K562 (cell line): ENCODE measurements around the gene ABCA7. TPM values are rescaled to one million over a fixed set of nuclear protein-coding genes. Genes with fewer than 3 reads are reported as not detected.

Source experiments
- ATAC-seq: fragments of 200-7000 bp; cut with Tn5 transposase; 3 replicates; pipeline ENCODE4 v1.9.1; 2020; ENCODE audit warnings: moderate library complexity
- BruUV-seq: library from RNA; stranded (reverse); fragments of 400-500 nt; replicated peaks from 2 replicates; lab custom pipeline; 2021; lab: Mats Ljungman, UMichigan
- CTCF ChIA-PET: fragments of 300-600 bp; formaldehyde crosslinking; extraction: SDS; loops from one replicate; lab custom pipeline; 2021; ENCODE audit warnings: low intra/inter-chr PET ratio; lab: Yijun Ruan, JAX
- POLR2A ChIA-PET: fragments of 300-600, 350-650 bp; sonication (Branson Sonifier 250); formaldehyde crosslinking; extraction: SDS; loops from one replicate; lab custom pipeline; 2021; ENCODE audit warnings: antibody characterized with exemption, inconsistent platforms; lab: Yijun Ruan, JAX
- DNase-seq, 4 experiments: peaks; one replicate each; pipeline versions ENCODE4 v3.0.0 to v3.0.0-alpha.2; 2011 to 2018; ENCODE audit warnings: low spot score in 3 of 4, mixed read lengths in 3 of 4; ENCODE audit errors: extremely low read depth in 1 of 4
- FAIRE-seq: peaks from 2 replicates; lab custom pipeline; 2011; peaks lifted over from hg19 to GRCh38; lab: Jason Lieb, UNC
- H2AFZ ChIP-seq: 2 replicates; pipeline ENCODE4 v1.6.0; 2011; ENCODE audit warnings: low read depth, low read length, control low read depth, inconsistent platforms
- H3K27ac ChIP-seq: fragments of 200-600 bp; 3 replicates; pipeline ENCODE4 v1.8.0; 2011; ENCODE audit warnings: low read depth, mild to moderate bottlenecking, control low read depth, inconsistent platforms, low read length, moderate library complexity, mixed read lengths; ENCODE audit errors: extremely low read depth
- H3K27me3 ChIP-seq, 2 experiments: fragments of 300-600 bp in 1 of 2; 2 replicates in 1 of 2; 3 replicates in 1 of 2; pipeline versions ENCODE4 v1.6.0 to v1.8.0; 2011; ENCODE audit warnings: inconsistent platforms in 2 of 2, low read length in 2 of 2, mild to moderate bottlenecking in 1 of 2, mixed read lengths in 1 of 2, moderate library complexity in 1 of 2; ENCODE audit not compliant: control insufficient read depth in 2 of 2, insufficient read depth in 2 of 2
- H3K36me3 ChIP-seq: fragments of 300-600 bp; 3 replicates; pipeline ENCODE4 v1.8.0; 2011; ENCODE audit warnings: mild to moderate bottlenecking, low read length, inconsistent platforms; ENCODE audit not compliant: control insufficient read depth, insufficient read depth
- H3K4me1 ChIP-seq, 2 experiments: fragments of 200-600 bp in 1 of 2; replicated peaks in 1 of 2; 2 replicates in 1 of 2; 3 replicates in 1 of 2; pipeline versions ENCODE4 v1.5.1 to v1.8.0; 2011; ENCODE audit warnings: inconsistent platforms in 2 of 2, low read length in 2 of 2, mild to moderate bottlenecking in 1 of 2, mixed read lengths in 1 of 2, moderate library complexity in 1 of 2; ENCODE audit not compliant: control insufficient read depth in 2 of 2, insufficient read depth in 2 of 2
- H3K4me2 ChIP-seq: 2 replicates; pipeline ENCODE4 v1.6.1; 2011; ENCODE audit warnings: low read length, control low read depth, inconsistent platforms, mixed read lengths; ENCODE audit not compliant: insufficient read depth
- H3K4me3 ChIP-seq: fragments of 200-600 bp; sonication (generic), shearing (Covaris generic); 2 replicates; pipeline ENCODE4 v1.5.1; 2016; ENCODE audit warnings: control low read depth, inconsistent platforms
- H3K79me2 ChIP-seq: fragments of 200-600 bp; 3 replicates; pipeline ENCODE4 v1.8.0; 2011; ENCODE audit warnings: low read length, inconsistent platforms; ENCODE audit not compliant: control insufficient read depth, insufficient read depth
- H3K9ac ChIP-seq, 2 experiments: 2 replicates each; pipeline versions ENCODE4 v1.6.0 to v1.6.1; 2011; ENCODE audit warnings: low read depth in 2 of 2, low read length in 2 of 2, control low read depth in 1 of 2, inconsistent platforms in 1 of 2, mild to moderate bottlenecking in 1 of 2, mixed read lengths in 1 of 2; ENCODE audit not compliant: insufficient read depth in 1 of 2
- H3K9me1 ChIP-seq: one replicate; pipeline ENCODE4 v1.6.0; 2011; ENCODE audit warnings: inconsistent platforms, mild to moderate bottlenecking, low read length, moderate library complexity; ENCODE audit not compliant: control insufficient read depth, insufficient read depth
- H3K9me3 ChIP-seq: replicated peaks from 2 replicates; pipeline ENCODE4 v1.5.1; 2011; ENCODE audit warnings: low read depth, low read length, inconsistent platforms; ENCODE audit not compliant: control insufficient read depth, insufficient read depth
- H4K20me1 ChIP-seq: replicated peaks from 2 replicates; pipeline ENCODE4 v1.6.1; 2011; ENCODE audit warnings: low read length, inconsistent platforms, mixed read lengths; ENCODE audit not compliant: control insufficient read depth, insufficient read depth
- POLR2G ChIP-seq: fragments of 200-400 bp; formaldehyde crosslinking; IDR thresholded peaks from 2 replicates; pipeline ENCODE4 v1.6.1; 2017; ENCODE audit warnings: low read depth, mild to moderate bottlenecking, antibody characterized with exemption, low read length, moderate library complexity
- RBFOX2 ChIP-seq: fragments of 200-400 bp; formaldehyde crosslinking; IDR thresholded peaks from 2 replicates; pipeline ENCODE4 v1.6.1; 2017; ENCODE audit warnings: low read depth, mild to moderate bottlenecking, low read length, moderate library complexity
- RBM22 ChIP-seq: fragments of 200-400 bp; formaldehyde crosslinking; IDR thresholded peaks from 2 replicates; pipeline ENCODE4 v1.6.1; 2018; ENCODE audit warnings: low read length, low read depth; ENCODE audit not compliant: poor library complexity, severe bottlenecking
- SUPT5H ChIP-seq: fragments of 450-650 bp; IDR thresholded peaks from 2 replicates; pipeline ENCODE4 v1.6.1; 2016
- ZBED1 ChIP-seq: IDR thresholded peaks from 2 replicates; pipeline ENCODE4 v1.6.1; 2014
- WGBS: fragments of 100-300 bp; shearing (Covaris generic); methylation state at CpG from one replicate; pipeline ENCODE4 v1.1.6; 2016; ENCODE audit warnings: low coverage, mixed read lengths; ENCODE audit not compliant: insufficient coverage; ENCODE audit errors: missing lambda C conversion rate; 5-methylcytosine and 5-hydroxymethylcytosine counted together
- in situ Hi-C: fragments of 300-500 bp; cut with MboI; formaldehyde crosslinking; loops from 4 replicates; pipeline ENCODE4 v1.15.0; 2018; ENCODE audit warnings: inconsistent platforms, mixed read lengths
- intact Hi-C: fragments of 100-400 bp; cut with micrococcal nuclease; formaldehyde crosslinking; loops from 2 replicates; pipeline ENCODE4 v1.14.2; 2022
- polyA plus RNA-seq, 8 experiments: library from polyadenylated mRNA; depleted of rRNA in 4 of 8; stranded (reverse) in 5 of 8; unstranded in 3 of 8; fragments of >200 nt; fragmentation: Nextera tagmentation in 2 of 8; fragmentation: Illumina TruSeq in 1 of 8; extraction: Ambion mirVana in 2 of 8; extraction: Trizol in 1 of 8; gene quantifications; 2 replicates each; pipeline versions ENCODE4 v1.2.1 to v1.2.3, GENCODE V29; 2011 to 2014; ENCODE audit warnings: inconsistent platforms in 1 of 8, missing spikeins in 1 of 8
- total RNA-seq, 7 experiments: library from RNA; depleted of rRNA in 6 of 7; stranded (reverse); fragments of >200 nt in 6 of 7; fragmentation: Illumina TruSeq in 2 of 7; extraction: Trizol in 2 of 7; gene quantifications; 2 replicates each; pipeline versions ENCODE4 v1.2.1 to v1.2.3, GENCODE V29; 2011 to 2021; ENCODE audit warnings: low replicate concordance in 1 of 7
- TF ChIP-seq, protein P1 (sequence below): fragments of 450-650 bp; IDR thresholded peaks from 2 replicates; pipeline ENCODE4 v1.6.1; 2018; ENCODE audit warnings: mild to moderate bottlenecking, low read depth; ENCODE audit not compliant: partially characterized antibody

The ABCA7 gene
- total and polyA plus RNA-seq, 9 of the 15 experiments (the other 6 are each of a cell fraction or from before 2014, with no cell fraction given) = 2.3 to 96.1 (median 31.2) TPM

GRCh38 chr19:1088416-1089010 is 48.6 kb downstream of the ABCA7 start (continued):
- TF ChIP-seq RBM22 = peak; percentile 3
- TF ChIP-seq, all 486 proteins: peak for 4

DNA sequence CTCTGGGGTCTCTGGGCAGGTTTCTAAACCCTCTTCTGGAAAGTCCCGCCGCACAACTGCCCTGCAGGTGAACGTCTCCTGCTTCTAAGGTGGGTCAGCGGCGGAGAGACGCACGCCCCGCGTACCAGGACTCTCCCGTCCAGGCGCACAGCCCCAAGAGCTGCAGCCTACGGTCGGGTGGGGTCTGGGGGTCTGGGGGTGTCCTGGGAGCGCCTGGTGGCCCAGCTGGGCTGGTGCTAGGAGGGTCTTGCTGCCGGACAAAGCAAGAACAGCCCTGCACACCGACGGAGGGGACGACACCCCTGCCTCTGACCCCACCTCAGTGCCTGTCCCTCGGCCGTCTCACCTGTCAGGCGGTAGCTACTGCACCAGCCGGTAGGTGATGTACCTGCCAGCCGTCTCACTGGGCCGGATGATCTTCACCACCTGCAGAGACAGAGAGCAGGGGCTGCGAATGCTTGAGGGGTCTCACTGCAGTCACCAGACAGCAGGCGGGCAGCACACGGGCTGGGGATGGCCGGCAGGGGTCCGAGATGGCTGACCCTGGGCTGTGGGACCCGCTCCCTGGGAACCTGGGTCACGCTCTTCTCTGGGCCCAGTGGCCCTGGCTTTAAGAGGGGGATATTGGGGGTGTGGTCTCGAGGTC is 49.3 kb downstream of the ABCA7 start:
- Histone ChIP-seq H3K4me3 (no peak overlapping the region), H3K4me1 (peaks cover 3 to 68% of the 10 kb centered on the region in 2 experiments; a peak in 4 of 5 replicates), H3K27ac (no peak overlapping the region), H3K4me2 (no peak overlapping the region), H4K20me1 (peaks cover 5% of the 10 kb centered on the region; the same call in 1 of the 2 replicates), H3K36me3 (peaks cover 85% of the 10 kb centered on the region), H3K27me3 (no peaks in the 10 kb centered on the region), H3K9ac (peak overlapping the region in 1 of 2 experiments; percentile 17; a peak in 2 of 4 replicates), H3K9me3 (no peaks in the 10 kb centered on the region), H3K9me1 (peaks cover 3% of the 10 kb centered on the region), H2AFZ (no peak overlapping the region), H3K79me2 (peaks cover 26% of the 10 kb centered on the region)
- 92% methylated on average over 30 of the region's 32 CpGs for WGBS
- TF ChIP-seq, protein P1, sequence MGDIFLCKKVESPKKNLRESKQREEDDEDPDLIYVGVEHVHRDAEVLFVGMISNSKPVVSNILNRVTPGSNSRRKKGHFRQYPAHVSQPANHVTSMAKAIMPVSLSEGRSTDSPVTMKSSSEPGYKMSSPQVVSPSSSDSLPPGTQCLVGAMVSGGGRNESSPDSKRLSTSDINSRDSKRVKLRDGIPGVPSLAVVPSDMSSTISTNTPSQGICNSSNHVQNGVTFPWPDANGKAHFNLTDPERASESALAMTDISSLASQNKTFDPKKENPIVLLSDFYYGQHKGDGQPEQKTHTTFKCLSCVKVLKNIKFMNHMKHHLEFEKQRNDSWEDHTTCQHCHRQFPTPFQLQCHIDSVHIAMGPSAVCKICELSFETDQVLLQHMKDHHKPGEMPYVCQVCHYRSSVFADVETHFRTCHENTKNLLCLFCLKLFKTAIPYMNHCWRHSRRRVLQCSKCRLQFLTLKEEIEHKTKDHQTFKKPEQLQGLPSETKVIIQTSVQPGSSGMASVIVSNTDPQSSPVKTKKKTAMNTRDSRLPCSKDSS = no peak
- TF ChIP-seq RBM22 (peak; percentile 16), POLR2G (0 out of 2 replicates have a peak, but pooled peaks have one; percentile 9), ZBED1 (no peak), RBFOX2 (peak; percentile 15; the same call in 1 of the 2 replicates), SUPT5H (0 out of 2 replicates have a peak, but pooled peaks have one; percentile 34)
- in situ Hi-C loops = no loop called here
- no TSS peak for BruUV-seq
- ChIA-PET CTCF (no interaction called here), POLR2A (interaction anchor here (0.6 to 1.1 kb wide), 4 partner anchors 9 to 226 kb away, joined by 3 read pairs; partner anchors contain the start of gene ATP5F1D)
- intact Hi-C loops = no loop called here
- DNase-seq (no peak), ATAC-seq (no peak), FAIRE-seq (no peak)
